Parathyroid adenoma (tissue), 2 donors: ENCODE results near the gene SFTPA1.
"Not testable (repeated sequence)": the region's sequence is repeated elsewhere in the genome, so short reads cannot be mapped to it uniquely, and the experiment has no call there.

Source experiments
- H2AFZ ChIP-seq: fragments of 300-600 bp; sonication (generic); one replicate; pipeline ENCODE4 v1.7.0; 2017; ENCODE audit warnings: antibody characterized with exemption, mild to moderate bottlenecking
- H3K27ac ChIP-seq: fragments of 300-600 bp; sonication (generic); one replicate; pipeline ENCODE4 v1.7.0; 2017
- H3K27me3 ChIP-seq: fragments of 300-600 bp; sonication (generic); one replicate; pipeline ENCODE4 v1.7.0; 2017; ENCODE audit warnings: low read length; ENCODE audit not compliant: control insufficient read depth, insufficient read depth
- H3K36me3 ChIP-seq: fragments of 300-600 bp; sonication (generic); one replicate; pipeline ENCODE4 v1.7.0; 2017; ENCODE audit warnings: low read length; ENCODE audit not compliant: control insufficient read depth, insufficient read depth
- H3K4me1 ChIP-seq: fragments of 300-600 bp; sonication (generic); one replicate; pipeline ENCODE4 v1.7.0; 2017; ENCODE audit warnings: control low read depth
- H3K4me2 ChIP-seq: fragments of 300-600 bp; sonication (generic); one replicate; pipeline ENCODE4 v1.7.0; 2017; ENCODE audit warnings: low read length
- H3K4me3 ChIP-seq: fragments of 300-600 bp; sonication (generic); one replicate; pipeline ENCODE4 v1.7.0; 2017; ENCODE audit warnings: low read depth, low read length
- H3K79me2 ChIP-seq: fragments of 300-600 bp; sonication (generic); one replicate; pipeline ENCODE4 v1.7.0; 2017; ENCODE audit warnings: control low read depth
- H3K9ac ChIP-seq: fragments of 300-600 bp; sonication (generic); one replicate; pipeline ENCODE4 v1.7.0; 2017; ENCODE audit warnings: mild to moderate bottlenecking
- H3K9me3 ChIP-seq: fragments of 300-600 bp; sonication (generic); one replicate; pipeline ENCODE4 v1.7.0; 2017; ENCODE audit warnings: low read length; ENCODE audit not compliant: control insufficient read depth
- TF ChIP-seq, protein P1 (sequence below): fragments of 300-600 bp; sonication (generic); IDR thresholded peaks from one replicate; pipeline ENCODE4 v1.7.0; 2017; ENCODE audit warnings: antibody characterized with exemption, mild to moderate bottlenecking
- donor health status: primary hyperparathyroidism.

SFTPA1 gene

DNA sequence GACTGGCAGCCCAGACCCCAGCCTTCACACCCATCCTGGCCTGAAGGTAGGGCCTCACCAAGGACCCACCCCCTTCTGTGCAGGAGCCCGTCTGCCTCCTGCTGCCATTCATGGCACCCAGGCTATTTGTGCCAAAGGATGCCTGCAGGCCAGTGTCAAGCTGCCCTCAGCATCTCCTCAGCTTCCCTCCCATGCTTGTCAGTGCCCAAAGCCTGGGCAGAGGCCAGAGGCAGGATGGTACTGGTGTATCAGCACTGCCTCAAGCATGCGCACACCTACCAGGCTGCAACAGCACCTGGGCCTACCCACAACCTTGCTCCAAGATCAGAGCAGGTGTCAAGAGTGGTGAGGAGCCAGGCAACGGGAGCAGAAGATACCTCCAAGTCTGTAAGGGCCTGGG is 27.6 kb downstream of the SFTPA1 start:
- H3K36me3 ChIP-seq: no peaks in the 10 kb centered on the region
- no peak overlapping the region for H3K4me3 ChIP-seq
- H3K9me3 ChIP-seq: no peaks in the 10 kb centered on the region
- no peak overlapping the region for H2AFZ ChIP-seq
- no peaks in the 10 kb centered on the region for H3K4me1 ChIP-seq
- TF ChIP-seq, protein P1, sequence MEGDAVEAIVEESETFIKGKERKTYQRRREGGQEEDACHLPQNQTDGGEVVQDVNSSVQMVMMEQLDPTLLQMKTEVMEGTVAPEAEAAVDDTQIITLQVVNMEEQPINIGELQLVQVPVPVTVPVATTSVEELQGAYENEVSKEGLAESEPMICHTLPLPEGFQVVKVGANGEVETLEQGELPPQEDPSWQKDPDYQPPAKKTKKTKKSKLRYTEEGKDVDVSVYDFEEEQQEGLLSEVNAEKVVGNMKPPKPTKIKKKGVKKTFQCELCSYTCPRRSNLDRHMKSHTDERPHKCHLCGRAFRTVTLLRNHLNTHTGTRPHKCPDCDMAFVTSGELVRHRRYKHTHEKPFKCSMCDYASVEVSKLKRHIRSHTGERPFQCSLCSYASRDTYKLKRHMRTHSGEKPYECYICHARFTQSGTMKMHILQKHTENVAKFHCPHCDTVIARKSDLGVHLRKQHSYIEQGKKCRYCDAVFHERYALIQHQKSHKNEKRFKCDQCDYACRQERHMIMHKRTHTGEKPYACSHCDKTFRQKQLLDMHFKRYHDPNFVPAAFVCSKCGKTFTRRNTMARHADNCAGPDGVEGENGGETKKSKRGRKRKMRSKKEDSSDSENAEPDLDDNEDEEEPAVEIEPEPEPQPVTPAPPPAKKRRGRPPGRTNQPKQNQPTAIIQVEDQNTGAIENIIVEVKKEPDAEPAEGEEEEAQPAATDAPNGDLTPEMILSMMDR: no peak
- no peaks in the 10 kb centered on the region for H3K27me3 ChIP-seq
- no peak overlapping the region for H3K27ac ChIP-seq
- H3K9ac ChIP-seq: no peak overlapping the region
- no peak overlapping the region for H3K4me2 ChIP-seq
- no peaks in the 10 kb centered on the region for H3K79me2 ChIP-seq

DNA sequence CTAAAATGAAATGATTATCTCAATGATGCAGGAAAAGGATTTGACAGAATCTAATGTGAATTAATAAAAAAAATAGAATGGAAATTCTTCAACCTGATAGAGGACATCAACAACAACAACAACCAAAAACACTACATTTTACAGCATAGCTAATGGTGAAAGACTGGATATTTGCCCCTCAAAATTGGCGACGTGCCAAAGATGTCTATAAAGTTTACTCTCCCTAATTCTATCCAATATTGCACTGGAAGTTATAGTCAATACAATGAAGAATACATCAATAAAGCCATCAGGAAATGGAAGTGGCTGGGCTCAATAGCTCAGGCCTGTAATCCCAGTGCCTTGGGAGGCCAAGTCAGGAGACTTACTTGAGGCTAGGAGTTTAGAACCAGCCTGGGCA is 42.0 kb downstream of the SFTPA1 start:
- H3K9me3 ChIP-seq, H3K4me1 ChIP-seq, H3K4me2 ChIP-seq: not testable (repeated sequence)

DNA sequence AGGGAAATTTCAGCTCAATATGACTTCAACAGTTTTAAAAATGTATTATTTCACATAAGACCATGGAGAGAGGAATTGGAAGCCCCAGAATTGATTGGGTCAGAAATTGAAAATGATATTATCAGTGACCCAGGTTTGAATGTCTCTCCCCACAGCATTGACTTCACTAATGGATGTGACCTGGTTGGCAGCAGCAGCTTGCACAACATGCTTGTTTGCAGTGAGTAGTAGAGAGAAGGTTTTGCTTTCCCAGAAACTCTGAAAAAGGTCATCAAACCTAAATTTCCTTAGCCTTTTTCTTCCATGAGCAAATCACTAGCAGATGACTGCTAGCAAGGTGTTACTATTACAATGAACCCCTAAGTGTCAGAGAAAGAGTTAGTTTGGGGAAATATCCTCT is 52.5 kb downstream of the SFTPA1 start:
- not testable (repeated sequence) for H3K36me3 ChIP-seq, H3K4me1 ChIP-seq, H2AFZ ChIP-seq, H3K4me2 ChIP-seq, H3K27me3 ChIP-seq, H3K27ac ChIP-seq, H3K9ac ChIP-seq, H3K4me3 ChIP-seq, H3K79me2 ChIP-seq, H3K9me3 ChIP-seq

More for the DNA sequence above, 42.0 kb downstream of the SFTPA1 start:
- H3K4me3 ChIP-seq, H3K36me3 ChIP-seq, H3K27me3 ChIP-seq, H3K9ac ChIP-seq, H3K27ac ChIP-seq, H3K79me2 ChIP-seq, H2AFZ ChIP-seq: not testable (repeated sequence)

DNA sequence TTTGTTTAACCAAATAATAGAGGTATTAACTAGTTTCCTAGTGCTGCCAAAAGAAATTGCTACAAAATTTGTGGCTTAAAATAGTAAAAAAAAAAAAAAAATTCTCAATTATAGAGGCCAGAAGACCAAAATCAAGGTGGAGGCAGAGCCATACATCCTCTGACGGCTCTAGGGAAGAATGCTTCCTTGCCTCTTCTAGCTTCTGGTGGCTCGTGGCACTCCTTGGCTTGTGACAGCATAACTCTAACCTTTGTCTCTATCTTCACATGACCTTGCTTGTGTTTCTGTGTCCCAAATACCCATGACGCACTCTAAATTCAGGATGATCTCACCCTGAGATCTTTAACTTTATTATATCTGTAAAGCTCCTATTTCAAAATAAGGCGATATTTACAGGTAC is 53.9 kb downstream of the SFTPA1 start:
- H3K4me2 ChIP-seq, H3K27me3 ChIP-seq, H3K9ac ChIP-seq, H3K9me3 ChIP-seq, H3K4me3 ChIP-seq, H2AFZ ChIP-seq, H3K36me3 ChIP-seq, H3K27ac ChIP-seq, H3K79me2 ChIP-seq, H3K4me1 ChIP-seq: not testable (repeated sequence)
